NCI-H2171 treated with DMSO at 0.1 percent for 48 hours (cell line): Measurements from ENCODE around the gene GARNL3.

Experiments used
- DNase-seq: peaks from one replicate; lab custom pipeline; 2025; lab: John Stamatoyannopoulos, UW

GARNL3 gene

DNA sequence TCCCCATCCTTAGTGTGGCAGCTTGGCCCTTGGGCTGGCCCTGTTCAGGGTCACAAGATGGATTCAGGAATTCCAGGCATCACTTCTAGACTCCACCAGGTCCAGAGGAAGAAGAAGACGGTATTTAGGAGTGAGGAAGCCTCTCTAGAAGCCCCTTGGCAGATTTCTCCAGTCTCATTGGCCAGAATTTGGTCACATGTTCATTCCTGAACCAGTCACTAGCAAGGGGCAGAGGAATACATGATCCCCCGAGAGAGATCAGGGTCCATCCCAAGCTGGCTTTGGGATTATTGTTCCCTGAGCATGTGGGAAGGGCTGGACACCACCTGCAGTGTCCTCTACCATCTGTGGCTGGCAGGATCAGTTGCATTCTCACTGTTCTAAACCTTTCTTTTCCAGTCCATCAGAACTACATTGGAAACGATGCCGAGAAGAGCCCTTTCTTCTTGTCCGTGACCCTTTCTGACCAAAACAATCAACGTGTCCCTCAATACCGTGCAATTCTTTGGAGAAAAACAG lies 48.5 kb downstream of the GARNL3 start:
- DNase-seq = no peak

GRCh38 chr9:127314911-127315310 lies 50.3 kb downstream of the GARNL3 start:
- no peak for DNase-seq

DNA sequence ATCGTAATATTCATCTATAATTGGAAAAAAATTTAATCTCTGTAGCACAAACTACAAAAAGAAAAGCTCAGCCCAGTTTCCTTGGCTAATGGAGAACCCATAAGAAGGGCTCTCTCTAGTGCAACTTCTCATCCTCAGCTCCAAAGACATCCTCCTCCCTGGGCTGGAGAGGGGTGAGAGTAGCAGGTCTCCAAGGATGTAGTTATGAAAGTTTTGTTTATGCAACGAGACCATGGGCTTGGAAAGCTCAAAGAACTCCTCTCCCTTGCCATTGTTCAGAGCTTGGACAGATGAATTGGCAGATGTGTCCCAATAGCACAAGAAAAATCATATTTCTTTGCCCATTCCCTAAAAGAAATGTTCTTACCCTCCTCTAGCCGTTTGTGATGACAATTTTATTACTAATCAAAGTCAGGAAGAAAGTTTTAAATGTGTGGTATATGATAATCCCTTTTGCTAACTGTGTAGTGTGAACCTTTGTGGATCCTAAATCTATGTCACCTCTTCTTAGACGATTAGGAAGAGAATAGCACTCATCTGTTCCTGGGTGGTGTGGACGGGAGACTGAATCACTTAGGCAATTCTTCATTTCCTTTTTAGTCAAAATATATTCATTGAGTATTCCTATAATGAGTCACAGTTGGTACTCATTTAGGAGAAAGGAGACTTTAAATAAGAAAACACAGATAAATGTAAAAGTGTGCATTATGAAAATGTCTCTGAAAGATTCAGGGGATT lies 52.2 kb downstream of the GARNL3 start:
- no peak for DNase-seq

- peak; percentile 76 for DNase-seq
These were observed 54.1 kb downstream of the GARNL3 start for GRCh38 chr9:127318651-127319167.

DNA sequence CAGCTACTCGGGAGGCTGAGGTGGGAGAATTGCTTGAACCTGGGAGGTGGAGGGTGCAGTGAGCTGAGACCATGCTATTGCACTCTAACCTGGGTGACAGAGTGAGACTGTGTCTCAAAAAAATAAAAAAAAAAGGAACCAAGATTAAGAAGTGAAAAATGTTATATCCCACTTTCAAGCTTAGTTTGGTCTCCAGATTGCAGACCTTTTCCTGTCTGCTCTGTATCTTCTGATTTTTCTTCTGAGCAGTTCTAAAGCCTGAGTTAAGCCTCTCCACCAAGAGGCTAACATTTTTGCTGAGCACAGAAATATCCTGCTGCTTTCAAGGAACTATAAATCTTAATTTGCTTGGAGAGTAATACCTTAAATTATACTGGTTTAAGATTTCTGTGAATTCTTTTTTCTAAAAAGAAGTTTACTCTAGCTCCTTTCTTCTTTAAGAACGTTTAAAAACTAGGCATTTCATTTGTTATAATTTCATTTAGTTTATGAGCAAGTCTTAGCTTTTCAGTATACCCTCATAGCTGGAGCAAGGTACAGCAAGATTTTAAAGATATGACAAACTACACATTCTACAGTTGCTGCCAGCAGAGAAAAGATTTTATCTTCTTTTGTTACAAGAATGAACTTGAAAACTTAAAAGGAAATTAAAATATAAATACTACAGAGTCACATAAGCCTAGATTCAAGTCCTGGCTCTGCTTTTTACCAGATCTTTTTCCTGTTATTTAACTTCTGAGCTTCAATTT lies 55.0 kb downstream of the GARNL3 start:
- no peak for DNase-seq

- no peak for DNase-seq
These were observed 55.5 kb downstream of the GARNL3 start for GRCh38 chr9:127320115-127320378.

GRCh38 chr9:127323393-127323792 lies 58.8 kb downstream of the GARNL3 start:
- DNase-seq = no peak

DNA sequence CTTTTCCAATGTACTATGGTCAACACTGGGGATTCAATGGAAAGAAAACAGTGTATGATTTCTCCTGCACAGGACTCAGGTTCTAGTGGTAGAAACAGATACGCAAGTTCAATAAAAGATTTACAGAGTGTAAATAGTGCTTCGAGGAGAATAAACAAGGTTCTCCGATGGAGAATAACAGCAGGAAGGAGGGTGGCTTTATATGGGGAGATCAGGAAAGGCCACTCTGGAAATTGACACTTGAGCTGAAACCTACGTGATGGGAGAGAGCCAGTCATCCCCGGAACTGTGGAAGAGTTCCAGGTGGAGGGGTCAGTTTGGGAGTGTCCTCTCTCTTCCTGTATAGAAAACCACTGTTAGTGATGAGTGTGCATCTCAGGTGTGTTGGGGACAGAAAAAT lies 65.9 kb downstream of the GARNL3 start:
- DNase-seq = no peak

DNA sequence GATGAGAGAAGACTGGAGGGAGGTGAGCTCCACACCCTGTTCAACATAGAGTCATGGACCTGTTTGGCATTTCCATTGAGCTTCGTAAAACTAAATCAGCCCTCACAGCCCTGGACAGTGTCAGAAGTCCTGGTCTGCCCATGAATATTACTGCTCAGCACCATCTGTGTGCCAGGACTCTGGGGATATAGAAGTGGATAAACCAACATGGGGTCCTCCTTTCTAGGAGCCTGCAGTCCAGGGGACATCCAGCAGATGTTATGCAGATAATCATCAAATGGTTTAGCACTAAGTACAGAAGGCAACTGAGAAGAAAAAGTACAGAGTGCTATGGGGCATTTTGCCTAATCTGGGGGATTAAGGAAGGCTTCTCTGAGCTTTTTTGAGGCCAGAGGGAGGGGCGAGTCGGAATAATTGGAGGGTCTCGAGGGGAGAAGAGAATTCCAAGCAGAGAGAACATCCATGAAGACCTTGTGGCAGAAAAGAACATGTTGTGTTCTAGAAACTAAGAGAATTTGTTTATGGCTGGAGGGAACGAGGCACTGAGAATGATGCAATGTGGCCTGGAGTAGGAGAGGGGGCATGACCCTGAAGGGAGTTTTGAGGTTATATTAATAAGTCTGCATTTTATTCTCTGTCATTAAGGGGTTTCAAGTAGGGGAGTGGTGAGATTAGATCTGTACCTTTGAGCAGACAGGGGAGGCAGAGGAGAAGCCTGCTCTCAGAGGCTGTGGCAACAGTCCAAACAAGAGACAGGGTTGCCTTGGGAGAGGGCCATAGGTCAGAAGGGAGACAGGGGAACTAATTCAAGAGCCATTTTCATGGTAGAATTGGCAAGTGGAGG lies 68.9 kb downstream of the GARNL3 start:
- no peak for DNase-seq

- no peak for DNase-seq
These were observed 70.2 kb downstream of the GARNL3 start for GRCh38 chr9:127334725-127335124.

- no peak for DNase-seq
These were observed 71.5 kb downstream of the GARNL3 start for GRCh38 chr9:127336086-127336485.

DNA sequence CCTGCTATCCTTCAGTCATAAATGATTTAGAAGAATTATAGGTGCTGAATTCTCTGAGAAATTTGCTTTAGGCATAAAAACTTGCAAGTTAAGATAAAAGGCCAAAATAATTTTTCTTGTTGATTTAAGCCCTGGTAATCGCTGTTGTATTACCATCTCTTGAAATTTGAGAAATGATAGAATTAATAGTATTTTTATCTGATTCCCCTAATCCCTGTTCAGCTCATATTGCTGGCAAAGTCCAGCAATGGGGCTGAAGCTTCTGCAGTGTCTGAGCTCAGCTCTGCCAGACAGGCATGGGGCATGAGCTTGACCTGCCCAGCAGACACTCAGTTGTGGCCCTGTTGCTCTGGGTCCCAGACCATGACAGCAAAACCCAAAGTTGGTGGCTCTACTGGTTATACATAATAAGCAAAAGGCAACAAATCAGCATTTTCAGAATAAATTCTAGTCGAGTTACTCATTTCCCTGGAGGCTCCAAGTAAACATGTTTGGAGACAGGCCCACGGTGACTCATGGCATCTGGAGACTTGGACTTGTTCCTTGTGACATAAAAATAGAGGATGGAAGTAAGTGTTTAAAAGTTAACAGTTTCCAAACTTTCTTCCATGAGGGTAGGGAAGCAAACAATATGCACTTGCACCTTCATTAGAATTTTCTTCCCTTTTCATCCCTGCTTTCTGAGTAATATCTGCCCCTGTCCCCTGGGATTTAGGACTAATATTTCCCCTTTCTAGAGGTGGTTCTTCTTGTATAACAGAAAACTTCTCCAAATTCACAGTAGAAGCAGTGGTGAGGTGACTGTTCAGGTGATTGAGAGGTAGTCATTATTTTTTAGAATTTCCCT lies 72.2 kb downstream of the GARNL3 start:
- DNase-seq = peak; percentile 54

GRCh38 chr9:127340721-127341120 lies 76.1 kb downstream of the GARNL3 start:
- DNase-seq = no peak

GRCh38 chr9:127341152-127341551 lies 76.6 kb downstream of the GARNL3 start:
- DNase-seq = no peak

DNA sequence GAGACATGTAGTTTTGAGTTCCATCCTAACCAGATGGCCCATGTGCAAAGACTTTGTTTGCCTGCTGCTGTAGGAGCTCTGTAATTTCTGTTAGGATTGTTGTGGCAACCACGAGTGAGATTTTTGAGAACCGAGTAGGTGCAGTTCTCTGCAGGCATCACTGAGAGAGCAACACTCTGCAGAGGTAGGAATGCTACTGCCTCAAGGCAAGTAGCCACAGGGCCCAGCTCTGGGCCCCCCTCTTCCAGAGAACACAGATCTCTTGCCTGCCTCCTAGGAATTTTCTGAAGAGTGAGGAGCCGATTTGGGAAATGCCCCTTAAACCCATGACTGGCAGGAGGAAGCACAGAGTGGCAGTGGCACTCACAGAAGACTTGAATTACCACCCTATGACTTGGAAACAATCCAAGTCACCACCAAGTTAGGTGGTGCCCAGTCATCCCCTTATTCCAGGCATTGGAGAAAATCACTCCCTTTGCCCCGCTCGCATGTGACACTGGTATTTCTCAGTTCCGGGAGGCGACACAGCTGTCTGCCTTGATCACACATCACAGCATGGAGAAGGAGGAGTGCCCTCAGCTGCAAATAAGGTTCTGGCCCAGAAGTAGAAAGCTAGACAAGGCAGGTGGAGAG lies 79.9 kb downstream of the GARNL3 start:
- DNase-seq = no peak

DNA sequence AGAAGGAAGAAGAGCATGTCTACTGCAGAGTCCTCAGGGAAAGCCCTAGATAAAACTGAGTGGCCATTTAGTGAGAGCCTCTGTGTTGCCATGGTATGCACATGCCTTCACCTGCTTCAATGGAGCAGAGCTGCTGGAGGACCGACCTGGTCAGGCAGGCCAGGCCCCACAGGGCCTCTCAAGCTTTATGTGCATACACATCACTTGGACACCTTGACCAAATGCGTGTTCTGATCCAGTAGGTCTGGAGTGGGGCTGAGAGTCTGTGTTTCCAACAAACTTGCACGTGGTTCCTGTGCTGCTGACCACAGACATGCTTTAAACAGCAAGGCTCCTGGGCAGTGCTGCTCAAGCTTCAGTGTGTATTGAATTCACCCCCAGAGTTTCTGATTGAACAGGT lies 81.0 kb downstream of the GARNL3 start:
- no peak for DNase-seq

DNA sequence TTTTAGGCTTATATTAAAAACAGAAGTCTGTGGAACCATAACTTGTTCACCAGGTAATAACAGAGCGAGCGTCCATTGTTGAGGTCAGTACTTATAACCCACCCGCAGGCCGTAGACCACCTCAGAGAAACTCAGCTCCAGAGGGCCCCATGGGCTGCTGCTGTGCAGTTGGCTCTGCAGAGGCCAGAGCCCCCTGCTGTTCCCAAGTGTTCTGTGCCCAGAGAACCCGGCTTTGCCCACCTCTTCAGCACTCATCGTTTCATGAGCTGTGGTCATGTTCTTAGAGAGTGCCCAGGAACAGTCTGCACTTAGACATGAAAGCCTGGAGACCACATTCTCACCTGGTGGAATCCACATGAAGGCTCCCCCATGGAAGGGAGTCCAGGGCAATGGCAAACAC lies 82.0 kb downstream of the GARNL3 start:
- no peak for DNase-seq

GRCh38 chr9:127347831-127348776 lies 83.5 kb downstream of the GARNL3 start:
- DNase-seq = peak; percentile 71

- peak; percentile 49 for DNase-seq
These were observed 85.0 kb downstream of the GARNL3 start for GRCh38 chr9:127349483-127350113.
